ENCODE data around the gene ALPG. TPM values are rescaled to one million over a fixed set of nuclear protein-coding genes. Genes with fewer than 3 reads are reported as not detected.
"Not testable (repeated sequence)": the region's sequence is repeated elsewhere in the genome, so short reads cannot be mapped to it uniquely, and the experiment has no call there.

Gene ALPG
- total and polyA plus RNA-seq, 4 donors: not detected

DNA sequence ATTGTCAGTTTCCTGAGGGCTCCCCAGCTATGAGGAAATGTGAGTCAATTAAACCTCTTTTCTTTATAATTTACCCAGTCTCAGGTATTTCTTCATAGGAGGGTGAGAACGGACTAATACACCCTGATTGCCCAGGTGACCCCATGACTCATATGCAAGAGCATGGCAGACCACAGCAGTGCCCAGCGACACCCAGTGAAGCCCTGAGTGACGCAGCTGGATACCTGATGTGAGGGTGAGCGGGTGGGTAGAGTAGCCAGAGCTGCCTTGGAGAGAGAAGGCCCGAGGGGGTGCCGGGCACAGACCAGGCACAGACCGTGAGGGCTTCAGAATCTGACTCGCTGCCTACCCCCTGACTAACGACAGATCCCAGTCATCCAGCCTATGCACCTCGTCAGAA, 15.4 kb downstream of the ALPG start:
- TF ChIP-seq ZBTB33 (IDR thresholded peaks at IDR 0.05): no peak
- TF ChIP-seq SP1 (IDR thresholded peaks at IDR 0.05): no peak
- no peak for TF ChIP-seq EGR1 (IDR thresholded peaks at IDR 0.05; ENCODE audit: low read depth in 2 of 2)
- no peak for TF ChIP-seq JUND (IDR thresholded peaks at IDR 0.05)
- TF ChIP-seq, protein P1, sequence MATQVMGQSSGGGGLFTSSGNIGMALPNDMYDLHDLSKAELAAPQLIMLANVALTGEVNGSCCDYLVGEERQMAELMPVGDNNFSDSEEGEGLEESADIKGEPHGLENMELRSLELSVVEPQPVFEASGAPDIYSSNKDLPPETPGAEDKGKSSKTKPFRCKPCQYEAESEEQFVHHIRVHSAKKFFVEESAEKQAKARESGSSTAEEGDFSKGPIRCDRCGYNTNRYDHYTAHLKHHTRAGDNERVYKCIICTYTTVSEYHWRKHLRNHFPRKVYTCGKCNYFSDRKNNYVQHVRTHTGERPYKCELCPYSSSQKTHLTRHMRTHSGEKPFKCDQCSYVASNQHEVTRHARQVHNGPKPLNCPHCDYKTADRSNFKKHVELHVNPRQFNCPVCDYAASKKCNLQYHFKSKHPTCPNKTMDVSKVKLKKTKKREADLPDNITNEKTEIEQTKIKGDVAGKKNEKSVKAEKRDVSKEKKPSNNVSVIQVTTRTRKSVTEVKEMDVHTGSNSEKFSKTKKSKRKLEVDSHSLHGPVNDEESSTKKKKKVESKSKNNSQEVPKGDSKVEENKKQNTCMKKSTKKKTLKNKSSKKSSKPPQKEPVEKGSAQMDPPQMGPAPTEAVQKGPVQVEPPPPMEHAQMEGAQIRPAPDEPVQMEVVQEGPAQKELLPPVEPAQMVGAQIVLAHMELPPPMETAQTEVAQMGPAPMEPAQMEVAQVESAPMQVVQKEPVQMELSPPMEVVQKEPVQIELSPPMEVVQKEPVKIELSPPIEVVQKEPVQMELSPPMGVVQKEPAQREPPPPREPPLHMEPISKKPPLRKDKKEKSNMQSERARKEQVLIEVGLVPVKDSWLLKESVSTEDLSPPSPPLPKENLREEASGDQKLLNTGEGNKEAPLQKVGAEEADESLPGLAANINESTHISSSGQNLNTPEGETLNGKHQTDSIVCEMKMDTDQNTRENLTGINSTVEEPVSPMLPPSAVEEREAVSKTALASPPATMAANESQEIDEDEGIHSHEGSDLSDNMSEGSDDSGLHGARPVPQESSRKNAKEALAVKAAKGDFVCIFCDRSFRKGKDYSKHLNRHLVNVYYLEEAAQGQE (IDR thresholded peaks at IDR 0.05): no peak
- no peak for TF ChIP-seq FOXA1 (IDR thresholded peaks at IDR 0.05)
- Histone ChIP-seq H3K9ac (ENCODE audit: low read depth in 1 of 2, low read length in 2 of 2) (no peak overlapping the region), H3K27me3 (ENCODE audit: control insufficient read depth in 4 of 4, insufficient read depth in 4 of 4, low read length in 3 of 4) (peaks cover 4 to 16% (median 12%) of the 10 kb centered on the region in 4 donors), H3K4me3 (ENCODE audit: low read depth in 1 of 3, low read length in 3 of 3) (no peak overlapping the region), H3K9me3 (ENCODE audit: control insufficient read depth in 4 of 4, low read length in 3 of 4) (peaks cover 3 to 10% (median 5%) of the 10 kb centered on the region in 4 donors), H3K4me1 (ENCODE audit: control insufficient read depth in 4 of 4, insufficient read depth in 4 of 4, low read length in 3 of 4) (peaks cover 0 to 29% (median 18%) of the 10 kb centered on the region in 4 donors), H3K36me3 (ENCODE audit: control insufficient read depth in 4 of 4, insufficient read depth in 3 of 4, low read depth in 1 of 4, low read length in 3 of 4) (no peaks in the 10 kb centered on the region), H3K27ac (ENCODE audit: low read depth in 1 of 2, low read length in 2 of 2) (no peak overlapping the region)
- no peak for DNase-seq (ENCODE audit: low spot score)
- 88% methylated on average over 10 of the region's 10 CpGs for WGBS

DNA sequence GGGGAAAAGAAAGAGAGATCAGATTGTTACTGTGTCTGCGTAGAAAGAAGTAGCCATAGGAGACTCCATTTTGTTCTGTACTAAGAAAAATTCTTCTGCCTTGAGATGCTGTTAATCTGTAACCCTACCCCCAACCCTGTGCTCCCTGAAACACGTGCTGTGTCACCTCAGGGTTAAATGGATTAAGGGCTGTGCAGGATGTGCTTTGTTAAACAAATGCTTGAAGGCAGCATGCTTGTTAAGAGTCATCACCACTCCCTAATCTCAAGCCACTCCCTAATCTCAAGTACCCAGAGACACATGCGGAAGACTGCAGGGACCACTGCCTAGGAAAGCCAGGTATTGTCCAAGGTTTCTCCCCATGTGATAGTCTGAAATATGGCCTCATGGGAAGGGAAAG, 16.4 kb downstream of the ALPG start:
- 39% methylated on average over 3 of the region's 3 CpGs for WGBS
- H3K27me3 ChIP-seq (ENCODE audit: control insufficient read depth in 4 of 4, insufficient read depth in 4 of 4, low read length in 3 of 4): peaks cover 4 to 16% (median 10%) of the 10 kb centered on the region in 4 donors
- peaks cover 3 to 10% (median 5%) of the 10 kb centered on the region in 4 donors for H3K9me3 ChIP-seq (ENCODE audit: control insufficient read depth in 4 of 4, low read length in 3 of 4)
- not testable (repeated sequence) for H3K4me3 ChIP-seq (ENCODE audit: low read depth in 1 of 3, low read length in 3 of 3); H3K27ac ChIP-seq (ENCODE audit: low read depth in 1 of 2, low read length in 2 of 2); H3K36me3 ChIP-seq (ENCODE audit: control insufficient read depth in 4 of 4, insufficient read depth in 3 of 4, low read depth in 1 of 4, low read length in 3 of 4); DNase-seq (ENCODE audit: low spot score); H3K9ac ChIP-seq (ENCODE audit: low read depth in 1 of 2, low read length in 2 of 2)
- peaks cover 0 to 29% (median 18%) of the 10 kb centered on the region in 4 donors for H3K4me1 ChIP-seq (ENCODE audit: control insufficient read depth in 4 of 4, insufficient read depth in 4 of 4, low read length in 3 of 4)

- Histone ChIP-seq H3K27me3 (ENCODE audit: control insufficient read depth in 4 of 4, insufficient read depth in 4 of 4, low read length in 3 of 4) (peaks cover 4 to 16% (median 9%) of the 10 kb centered on the region in 4 donors), H3K9me3 (ENCODE audit: control insufficient read depth in 4 of 4, low read length in 3 of 4) (peaks cover 3 to 10% (median 5%) of the 10 kb centered on the region in 4 donors), H3K4me1 (ENCODE audit: control insufficient read depth in 4 of 4, insufficient read depth in 4 of 4, low read length in 3 of 4) (peaks cover 0 to 28% (median 18%) of the 10 kb centered on the region in 4 donors)
- WGBS: 36% methylated on average over 7 of the region's 7 CpGs
- not testable (repeated sequence) for H3K4me3 ChIP-seq (ENCODE audit: low read depth in 1 of 3, low read length in 3 of 3); H3K36me3 ChIP-seq (ENCODE audit: control insufficient read depth in 4 of 4, insufficient read depth in 3 of 4, low read depth in 1 of 4, low read length in 3 of 4); H3K9ac ChIP-seq (ENCODE audit: low read depth in 1 of 2, low read length in 2 of 2); DNase-seq (ENCODE audit: low spot score); H3K27ac ChIP-seq (ENCODE audit: low read depth in 1 of 2, low read length in 2 of 2)
Observed at GRCh38 chr2:232423407-232423806, 16.8 kb downstream of the ALPG start.

Measured in liver (tissue), 9 donors.